Left hindlimb (tissue), 1 donor: ENCODE measurements around the gene WSCD2.

Source experiments
- DNase-seq: peaks from one replicate; pipeline ENCODE4 v3.0.0-alpha.2; 2018

Gene WSCD2

DNA sequence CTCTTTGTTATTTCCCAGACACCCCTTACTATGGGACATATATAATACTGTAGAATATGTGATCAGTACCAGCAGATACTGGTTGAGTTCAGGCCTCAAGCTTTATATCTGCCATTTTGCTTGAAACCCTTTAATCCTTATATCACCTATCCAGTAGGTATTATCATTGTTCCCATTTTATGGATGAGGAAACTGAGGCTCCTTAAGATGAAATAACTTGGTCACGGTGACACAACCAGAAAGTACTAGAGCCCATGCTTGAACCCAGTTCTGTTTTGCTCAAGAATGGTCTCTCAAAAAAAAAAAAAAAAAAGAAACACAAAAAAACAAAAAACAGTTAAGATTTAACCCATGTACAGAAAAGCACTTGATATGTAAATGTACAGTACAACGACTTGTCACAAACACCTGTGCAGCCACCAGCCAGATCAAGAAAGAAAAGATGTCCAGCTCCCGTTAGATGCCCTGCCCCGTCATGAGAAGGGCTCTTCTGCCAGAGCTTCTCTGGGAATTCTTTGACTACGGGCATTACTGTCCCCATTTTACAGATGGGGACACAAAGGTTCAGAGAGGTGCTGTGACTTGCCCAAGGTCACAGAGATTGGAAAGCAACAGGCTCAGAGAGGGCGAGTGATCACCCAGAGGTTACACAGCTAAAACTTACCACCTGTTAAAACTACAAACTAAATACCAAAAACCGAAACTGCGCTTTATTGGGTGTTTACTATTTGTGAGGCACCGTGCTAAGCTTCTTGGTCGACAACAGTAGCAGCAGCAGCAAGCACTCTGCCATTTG, 669 bp upstream of the WSCD2 start:
- no peak for DNase-seq

DNA sequence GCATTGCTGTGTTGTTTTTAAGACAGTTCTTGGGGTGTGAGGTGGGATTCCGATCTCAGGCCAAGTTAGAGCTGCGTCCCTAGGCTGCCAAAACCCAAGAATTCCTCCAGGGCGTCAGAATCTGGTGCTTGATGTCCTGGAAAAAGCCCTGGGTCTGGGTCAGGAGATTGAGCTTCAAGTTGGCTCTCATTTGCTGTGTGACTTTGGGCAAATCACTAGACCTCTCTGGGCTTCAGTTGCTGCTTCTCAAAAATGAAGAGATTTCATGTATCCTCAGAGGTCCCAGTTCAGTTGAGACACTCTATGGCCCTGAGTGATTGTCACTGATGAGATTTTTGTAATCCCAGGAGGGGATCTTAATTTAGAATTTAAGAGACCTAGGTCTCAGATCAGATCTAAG, 1.9 kb downstream of the WSCD2 start:
- DNase-seq, result no peak

DNA sequence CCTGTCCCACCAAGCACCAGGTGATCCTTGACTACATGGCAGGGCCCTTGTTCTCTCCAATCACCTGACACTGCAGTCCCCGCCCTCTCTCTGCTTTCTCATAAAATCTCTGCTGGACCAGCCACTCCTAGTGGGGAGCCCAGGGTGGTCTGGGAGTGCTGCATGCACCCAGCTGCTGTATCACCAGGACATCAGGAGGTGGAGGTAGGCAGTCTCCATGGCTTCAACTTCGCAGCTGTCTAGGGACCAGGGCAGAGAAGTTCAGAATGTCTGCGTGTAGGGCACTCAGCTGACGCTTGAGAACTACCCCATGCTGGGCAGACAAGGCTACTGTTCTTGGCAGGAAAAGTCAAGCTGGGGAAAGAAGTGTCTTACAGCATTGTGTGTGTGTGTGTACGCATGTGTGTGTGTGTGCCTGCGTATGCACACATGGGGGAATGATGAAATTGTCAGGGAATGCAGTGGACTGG, 2.6 kb downstream of the WSCD2 start:
- no peak for DNase-seq

DNA sequence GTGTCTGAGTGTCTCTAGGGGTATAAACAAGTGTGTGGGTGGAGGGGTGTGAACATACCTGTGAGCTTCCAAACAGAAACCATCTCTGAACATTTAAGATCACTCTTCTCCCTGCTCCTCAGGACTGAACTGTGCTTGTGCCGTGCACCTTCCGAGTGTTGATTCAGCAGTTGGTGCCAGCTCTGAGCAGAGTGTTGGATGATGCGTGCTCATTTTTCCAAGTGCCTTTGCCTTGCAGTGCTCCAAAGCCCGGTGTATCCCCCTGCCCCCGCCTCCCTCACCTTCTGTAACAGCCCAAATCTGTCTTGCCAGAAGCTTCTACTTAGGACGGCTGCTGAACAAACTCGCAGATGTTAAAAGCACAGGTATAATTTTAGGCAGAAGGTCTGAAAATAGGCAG, 4.4 kb downstream of the WSCD2 start:
- peak; percentile 41 for DNase-seq

DNA sequence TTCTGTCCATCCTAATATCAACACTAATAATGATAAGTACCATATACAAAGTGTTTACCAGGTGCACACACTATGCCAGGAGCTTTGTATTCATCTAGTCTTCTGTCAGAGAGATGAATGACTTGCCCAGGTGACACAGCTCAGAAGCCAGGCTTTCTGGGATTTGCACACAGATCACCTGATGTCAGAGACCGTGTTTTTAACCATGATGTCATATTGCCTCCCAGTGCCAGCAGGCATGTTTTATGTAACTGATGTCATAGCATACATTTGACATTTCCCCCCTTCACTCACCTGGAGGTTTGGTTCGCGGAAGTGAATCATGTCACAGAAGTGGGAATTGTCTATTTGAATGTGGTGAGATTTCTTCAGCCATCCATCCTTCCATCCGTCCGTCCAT, 5.7 kb downstream of the WSCD2 start:
- no peak for DNase-seq

DNA sequence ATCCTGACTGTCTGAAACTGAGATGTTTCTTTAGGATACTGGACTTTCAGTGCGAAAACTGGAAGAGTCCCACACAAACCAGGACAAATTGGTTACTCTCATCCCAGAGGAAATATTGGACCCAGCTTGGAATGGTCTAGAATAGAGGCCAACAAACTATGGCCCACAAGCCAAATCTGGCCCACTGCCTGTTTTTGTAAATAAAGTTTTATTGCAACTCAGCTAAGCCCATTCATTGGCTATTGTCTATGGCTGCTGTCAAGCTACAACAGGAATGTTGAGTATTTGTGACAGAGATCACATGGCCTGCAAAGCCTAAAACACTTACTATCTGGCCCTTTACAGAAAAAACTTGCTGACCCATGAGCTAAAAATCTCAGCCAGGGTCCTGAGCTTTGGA, 6.5 kb downstream of the WSCD2 start:
- no peak for DNase-seq

DNA sequence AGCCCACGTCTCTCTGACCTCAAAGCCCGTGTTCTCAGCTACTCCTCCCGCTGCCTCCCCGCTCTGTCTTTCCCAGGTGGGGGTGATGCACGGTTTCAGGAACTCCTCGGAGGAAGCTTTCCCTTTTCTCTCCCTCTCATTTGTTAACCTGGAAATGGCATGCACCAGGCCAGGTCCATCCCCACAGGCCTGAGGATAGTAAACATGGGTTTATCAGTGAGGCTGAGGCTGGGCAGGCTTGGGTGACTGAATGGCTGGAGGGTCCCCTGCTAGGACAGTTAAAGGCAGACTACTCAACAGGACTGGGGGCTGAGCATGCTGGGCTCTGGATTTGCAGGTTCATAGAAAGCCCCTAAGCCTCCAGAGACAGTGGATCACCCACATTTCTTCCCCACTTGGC, 7.6 kb downstream of the WSCD2 start:
- no peak for DNase-seq

DNA sequence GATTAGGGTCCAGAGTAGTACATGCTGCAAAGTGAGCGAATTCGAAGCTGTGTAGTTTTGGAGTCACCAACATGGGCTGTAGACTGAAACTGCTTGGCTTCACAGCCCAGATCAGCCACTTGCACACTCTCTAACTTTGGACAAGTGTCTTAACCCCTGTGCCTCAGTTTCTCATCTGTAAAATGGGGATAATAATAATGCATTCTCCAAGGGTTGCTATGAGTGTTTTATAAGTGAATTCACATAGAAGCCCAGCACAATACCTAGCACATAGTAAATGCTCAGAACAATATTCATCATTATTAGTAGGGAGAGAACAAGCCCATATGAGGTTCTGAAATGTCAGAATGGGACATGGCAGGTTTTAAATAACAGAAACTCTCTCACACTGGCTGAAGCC, 10.4 kb downstream of the WSCD2 start:
- DNase-seq, result no peak

DNA sequence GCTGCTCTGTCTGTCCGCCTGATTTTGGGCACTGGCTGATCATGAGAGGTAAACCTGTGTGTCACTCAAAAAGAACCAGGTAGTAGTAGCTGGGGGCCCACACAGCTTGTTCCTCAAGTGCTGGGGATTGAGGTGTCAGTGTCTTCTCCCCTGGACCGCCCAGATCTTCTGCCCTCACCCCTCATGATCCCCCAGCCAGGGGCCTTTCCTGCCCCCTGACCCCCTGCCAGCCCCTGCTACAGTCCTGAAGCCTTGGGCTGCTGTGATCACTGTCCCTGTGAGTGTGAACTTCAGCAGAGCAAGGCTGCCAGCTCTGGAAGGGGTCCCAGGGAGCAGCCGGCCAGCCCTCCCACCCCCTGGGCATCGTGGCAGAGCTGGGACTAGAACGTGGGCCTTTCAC, 11.4 kb downstream of the WSCD2 start:
- no peak for DNase-seq

DNA sequence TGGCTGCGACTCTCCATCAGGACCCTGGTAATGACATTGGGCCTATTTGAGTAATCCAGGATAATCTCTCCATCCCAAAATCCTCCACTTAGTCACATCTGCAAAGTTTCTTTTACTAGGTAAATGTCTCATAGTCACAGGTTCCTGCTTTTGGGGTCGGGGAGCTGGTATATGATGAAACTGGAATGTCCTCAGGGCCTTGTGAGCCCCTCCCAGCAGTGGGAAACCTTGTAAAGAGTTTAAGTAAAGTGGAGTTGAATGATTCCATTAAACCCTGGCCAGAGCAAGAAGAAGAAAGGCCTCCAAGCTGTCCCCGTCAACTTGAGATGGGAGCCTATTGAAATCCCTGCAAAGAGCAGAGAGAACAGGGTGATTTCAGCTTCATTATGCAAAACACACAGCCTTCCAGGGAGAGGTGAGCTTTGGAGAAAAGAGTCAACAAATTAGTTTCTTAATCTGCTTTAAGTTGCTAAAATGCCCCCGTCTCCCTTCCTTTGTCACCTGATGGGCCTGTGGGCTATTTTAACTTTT, 12.6 kb downstream of the WSCD2 start:
- no peak for DNase-seq

DNA sequence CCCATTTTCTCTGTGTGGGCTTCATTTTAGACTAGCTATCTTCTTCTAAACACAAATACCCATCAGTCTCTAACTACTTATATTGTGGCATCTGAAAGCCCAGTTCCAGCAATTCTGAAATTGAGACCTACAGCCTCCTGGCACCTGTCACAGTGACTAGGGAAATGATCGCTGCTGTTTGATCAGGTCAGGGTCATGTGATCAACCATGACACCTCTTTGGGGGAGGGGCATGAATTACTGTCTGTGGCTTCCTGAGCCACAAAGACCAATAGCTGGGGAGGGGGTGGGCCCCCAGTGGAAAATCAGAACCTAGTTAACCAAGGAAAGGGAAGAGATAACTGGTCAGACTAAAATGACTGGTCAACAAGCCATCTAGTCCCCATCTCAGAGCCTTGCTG, 14.1 kb downstream of the WSCD2 start:
- no peak for DNase-seq

DNA sequence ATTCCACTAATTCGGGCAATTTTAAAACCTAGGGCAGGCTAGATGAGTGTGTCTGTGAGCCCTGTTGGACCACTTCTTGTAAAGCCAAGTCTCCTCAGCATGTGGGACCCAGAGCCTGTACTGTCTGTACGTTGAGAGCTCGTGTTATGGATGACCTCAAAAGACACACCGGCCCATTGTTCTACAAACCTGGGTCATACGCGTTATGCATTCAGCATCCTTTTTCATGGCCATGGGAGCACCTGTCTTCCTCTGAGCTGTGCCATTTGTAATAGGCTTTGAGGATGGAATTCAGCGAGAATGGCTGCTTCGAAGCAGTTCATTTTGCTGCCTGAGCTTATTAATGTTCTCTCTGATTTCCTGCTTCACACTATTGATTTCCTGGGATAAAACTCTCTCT, 15.0 kb downstream of the WSCD2 start:
- no peak for DNase-seq

DNA sequence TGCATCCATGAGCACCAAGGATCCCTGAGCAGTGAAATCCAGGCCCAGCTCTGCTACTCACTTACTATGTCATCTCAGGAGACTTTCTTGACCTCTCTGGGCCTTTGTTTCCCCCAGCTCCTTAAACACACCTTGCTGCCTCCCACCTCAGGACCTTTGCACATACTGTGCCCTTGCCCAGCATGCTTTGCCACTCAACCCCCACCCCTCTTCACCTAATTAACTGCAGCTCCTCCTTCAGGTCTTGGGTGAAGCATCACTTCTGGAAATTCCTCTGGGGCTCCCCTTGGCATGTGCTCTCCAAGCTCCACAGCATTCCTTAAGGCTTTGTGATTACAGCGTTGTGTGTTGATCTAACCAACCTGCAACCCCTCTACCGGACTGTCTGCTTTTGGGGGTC, 15.9 kb downstream of the WSCD2 start:
- DNase-seq, result no peak

DNA sequence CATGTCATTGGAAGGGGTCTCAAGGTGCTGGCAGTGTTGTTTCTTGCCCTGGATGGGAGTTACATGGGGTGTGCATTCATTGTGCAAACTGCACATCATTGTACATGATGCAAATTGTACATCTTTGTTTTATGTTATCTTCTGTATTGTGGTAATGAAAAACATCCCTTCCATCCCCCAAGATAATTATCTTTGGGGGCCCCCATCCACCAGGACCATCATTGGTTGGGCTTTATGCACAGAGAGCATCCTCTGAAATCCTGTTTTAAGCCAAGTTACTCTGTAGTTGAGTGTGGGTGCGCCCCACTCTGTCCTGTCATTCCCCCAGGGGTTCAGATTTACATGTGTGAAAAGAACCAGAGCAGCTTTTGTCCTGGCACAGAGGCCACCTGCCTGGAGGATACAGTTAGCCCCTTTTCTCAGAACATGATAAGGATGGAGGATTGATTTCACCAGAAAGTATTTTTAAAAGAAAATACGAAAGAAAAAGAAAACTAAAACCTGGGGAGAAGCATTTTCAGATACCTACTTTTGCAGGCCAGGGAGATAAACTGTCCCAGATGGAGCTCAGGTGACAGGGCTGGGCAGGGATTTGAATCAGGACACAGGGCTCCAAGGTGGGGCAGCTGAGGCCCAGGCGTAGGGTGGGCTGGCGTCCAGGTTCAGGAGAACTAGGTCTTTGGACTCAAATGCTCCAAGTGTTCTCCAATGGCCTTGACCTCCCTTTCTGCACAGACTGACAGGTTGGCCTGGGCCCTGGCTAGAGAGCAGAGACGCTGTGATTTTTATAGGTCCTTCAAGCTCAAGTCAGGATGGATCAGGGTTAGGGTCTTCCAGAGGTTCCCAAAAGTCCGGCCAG, 17.2 kb downstream of the WSCD2 start:
- no peak for DNase-seq

DNA sequence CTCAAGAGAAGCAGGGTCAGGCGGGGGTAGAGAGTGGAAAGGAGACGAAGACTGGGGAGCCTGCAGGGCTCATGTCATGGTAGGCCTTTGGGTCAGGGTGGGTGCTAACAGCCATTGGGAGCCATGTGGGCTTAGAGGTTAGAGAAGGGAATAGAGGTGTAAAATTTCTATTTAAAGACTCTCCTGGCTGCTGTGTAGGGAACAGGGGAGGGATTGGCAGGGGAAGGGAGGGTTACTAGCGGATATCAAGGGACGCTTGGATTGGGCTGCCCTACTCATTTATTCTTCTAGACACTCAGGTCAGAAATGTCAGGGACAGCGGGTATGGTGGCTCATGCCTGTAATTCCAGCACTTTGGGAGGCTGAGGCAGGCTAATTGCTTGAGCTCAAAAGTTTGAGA, 18.2 kb downstream of the WSCD2 start:
- DNase-seq, result no peak

DNA sequence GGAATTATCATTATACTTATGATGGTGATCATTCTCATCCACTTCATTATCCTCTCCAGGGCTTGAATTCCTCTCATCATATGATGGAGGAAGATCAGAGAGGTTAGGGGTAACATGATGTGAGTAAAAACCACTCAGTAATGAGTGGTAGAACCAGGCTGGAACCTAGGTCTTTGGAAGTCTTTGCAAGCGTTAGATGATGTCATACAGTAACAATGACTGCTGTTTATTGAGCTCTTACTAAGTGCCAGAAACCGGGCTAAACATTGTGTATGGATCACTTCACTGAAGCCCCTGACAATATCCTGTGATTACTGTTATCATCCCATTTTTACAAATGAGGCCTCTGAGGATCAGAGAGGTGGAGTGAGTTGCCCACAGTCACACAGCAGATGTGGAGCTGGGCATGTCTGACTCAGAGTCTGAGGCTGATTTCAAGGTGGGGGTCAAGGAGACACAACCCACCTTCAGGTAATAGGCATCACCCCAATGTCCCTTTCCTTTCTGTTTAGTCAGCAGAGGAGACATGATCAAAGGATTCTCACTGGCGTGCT, 19.5 kb downstream of the WSCD2 start:
- DNase-seq, result no peak

DNA sequence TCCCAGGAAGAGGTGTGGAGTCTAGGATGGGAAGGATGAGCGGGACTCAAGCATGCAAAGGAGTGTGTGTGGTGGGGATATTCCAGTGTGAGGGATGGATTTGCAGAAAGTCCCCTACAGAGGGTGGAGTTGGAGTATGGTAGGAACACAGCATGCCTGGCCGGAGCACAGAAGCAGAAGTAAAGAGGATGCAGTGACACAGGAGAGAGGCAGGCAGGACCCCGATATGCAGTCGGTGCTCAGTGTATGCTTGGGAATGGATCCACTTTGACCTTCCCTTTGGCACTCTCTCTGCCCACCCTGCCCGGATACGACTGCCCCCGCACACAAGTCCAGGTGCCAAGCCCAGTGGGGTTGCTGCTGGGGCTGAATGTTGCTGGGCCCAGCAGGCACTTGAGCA, 21.3 kb downstream of the WSCD2 start:
- no peak for DNase-seq

DNA sequence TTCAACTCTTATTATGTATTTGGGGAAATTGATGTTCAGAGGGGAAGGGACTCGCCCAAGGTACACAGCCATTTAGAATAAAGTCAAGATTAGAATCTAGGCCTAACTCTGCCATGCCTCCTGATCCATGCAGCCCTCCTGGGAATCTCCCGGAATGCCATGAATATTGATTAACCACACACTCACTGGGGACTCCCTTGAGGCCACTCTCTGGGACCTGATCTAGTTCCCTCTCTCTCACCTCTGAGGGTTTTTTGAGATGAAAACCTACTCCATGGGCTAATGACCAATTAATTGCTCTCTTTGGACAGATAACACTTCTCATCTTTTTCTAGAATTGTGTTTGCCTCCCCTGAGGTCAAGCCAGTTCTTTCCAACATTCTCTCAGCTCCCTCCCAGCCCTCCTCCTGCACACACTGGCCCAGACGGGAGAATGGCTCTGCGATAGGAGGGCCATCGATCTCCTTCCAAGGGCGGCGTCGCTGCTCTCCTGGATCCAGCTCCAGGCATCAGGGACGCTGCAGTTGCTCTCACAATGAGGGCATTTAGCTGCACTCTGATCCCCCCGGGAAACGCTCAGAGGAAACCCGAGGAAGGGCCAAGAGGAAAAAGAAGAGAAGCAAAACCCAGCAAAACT, 22.6 kb downstream of the WSCD2 start:
- no peak for DNase-seq

DNA sequence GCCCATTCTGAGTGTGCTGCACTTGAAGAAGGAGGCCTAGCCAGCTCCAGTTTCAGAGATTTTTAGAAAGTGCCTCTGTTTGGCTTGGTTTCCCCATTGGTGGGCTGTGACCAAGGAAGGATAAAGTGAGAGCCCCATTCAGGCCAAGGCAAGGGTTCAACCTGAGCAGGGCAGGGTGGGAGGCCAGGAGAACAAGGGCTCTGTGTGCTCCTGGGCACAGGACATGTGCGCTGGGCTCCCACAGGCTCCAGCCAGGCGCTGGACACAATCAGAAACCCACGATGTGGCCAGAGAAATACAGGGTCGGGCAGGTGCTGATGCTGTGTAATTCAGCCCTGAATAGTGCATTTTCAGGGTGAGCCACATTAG, 23.1 kb downstream of the WSCD2 start:
- DNase-seq, result no peak

DNA sequence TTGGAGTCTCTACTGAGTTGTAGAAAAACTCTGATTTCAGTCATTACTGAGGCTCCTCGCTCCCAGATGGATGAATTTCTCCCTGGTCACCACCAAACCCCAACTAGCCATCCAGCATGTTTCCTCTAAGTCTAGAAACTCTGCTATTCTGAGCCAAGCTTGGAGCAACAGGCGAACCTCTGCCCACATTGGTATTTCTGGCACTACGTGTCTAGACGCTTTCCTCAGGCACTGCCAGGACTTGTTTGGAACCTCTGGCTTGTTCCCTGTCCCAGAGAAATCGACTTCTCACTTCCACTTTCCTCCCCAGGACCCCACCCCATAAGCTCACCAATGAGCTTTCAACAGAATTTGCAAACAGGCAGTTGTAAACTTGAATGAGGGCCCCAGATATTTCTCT, 27.6 kb downstream of the WSCD2 start:
- DNase-seq, result no peak

DNA sequence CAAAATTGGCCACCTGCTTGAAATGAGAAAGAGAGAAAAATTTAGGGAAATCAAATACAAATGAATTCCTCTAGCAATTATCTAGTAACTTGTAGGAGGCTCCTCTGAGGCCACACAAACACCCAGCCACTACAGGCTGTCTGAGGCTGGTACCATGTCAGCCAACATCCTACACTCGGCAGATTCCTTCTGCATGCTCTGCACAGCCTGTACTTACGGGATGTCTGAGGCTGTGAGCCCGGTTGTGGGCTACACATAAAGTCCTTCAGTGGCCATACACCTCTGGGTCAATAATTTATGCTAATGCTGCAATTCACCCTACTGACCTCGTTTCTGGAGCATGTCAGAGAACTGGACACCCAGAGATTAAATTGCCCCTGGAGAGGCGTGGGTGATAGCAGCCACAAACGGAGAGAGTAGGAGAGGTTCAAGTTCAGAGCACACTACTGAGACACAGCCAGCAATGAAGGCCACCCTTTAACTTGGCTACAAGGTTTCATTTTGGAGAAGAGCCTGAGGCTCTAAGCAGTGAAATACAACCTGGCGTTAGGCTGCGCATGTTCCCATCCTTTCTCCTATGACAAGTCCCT, 28.9 kb downstream of the WSCD2 start:
- DNase-seq, result no peak

DNA sequence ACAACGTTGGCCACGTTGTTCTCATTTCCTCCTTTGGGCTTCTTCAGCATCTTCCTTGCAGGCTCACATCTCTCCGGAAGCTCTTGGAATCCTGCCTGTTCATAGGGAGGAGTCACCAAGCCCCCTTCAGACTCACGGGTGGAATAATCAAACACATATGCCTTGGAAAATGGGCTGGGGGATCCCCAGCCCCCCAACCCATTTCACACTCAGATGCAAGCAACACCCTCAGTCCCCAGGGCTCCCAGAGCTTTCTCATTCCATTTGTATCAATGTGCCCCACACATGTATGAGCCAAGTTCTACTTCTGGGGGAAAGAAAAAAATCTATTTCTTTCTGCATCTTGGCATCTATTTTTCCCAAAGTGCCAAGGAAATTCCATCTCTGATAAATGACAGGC, 33.1 kb downstream of the WSCD2 start:
- DNase-seq, result no peak

DNA sequence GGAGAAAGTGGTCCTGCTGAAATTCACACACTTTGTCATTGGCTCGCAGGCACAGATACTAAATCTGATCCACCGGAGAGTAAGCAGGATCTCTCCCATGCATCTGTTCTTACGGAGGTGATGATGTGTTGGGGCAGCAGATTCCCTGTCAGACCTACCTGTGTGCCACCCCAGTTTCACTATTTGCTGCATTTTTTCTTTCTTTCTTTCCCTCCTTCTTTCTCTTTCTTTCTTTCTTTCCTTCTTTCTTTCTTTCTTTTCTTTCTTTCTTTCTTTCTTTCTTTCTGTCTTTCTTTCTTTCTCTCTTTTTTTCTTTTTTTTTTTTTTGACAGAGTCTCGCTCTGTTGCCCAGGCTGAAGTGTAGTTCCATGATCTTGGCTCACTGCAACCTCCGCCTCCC, 37.4 kb downstream of the WSCD2 start:
- no peak for DNase-seq
